ENCODE data around the gene NAV3. TPM values are rescaled to one million over a fixed set of nuclear protein-coding genes. Genes with fewer than 3 reads are reported as not detected.

NAV3 gene
- total RNA-seq, 1 experiment from 2014 or later = 3.0 TPM

- H3K27ac Mint-ChIP-seq = no peak overlapping the region
- H3K56ac ChIP-seq (ENCODE audit: insufficient read length, low read depth, low read length) = no peak overlapping the region
Observed at GRCh38 chr12:78261901-78262300, 431.2 kb downstream of the NAV3 start.

More at GRCh38 chr12:78261901-78262300, 431.2 kb downstream of the NAV3 start:
- TF ChIP-seq CTCF (conservative IDR thresholded peaks at IDR 0.05) = no peak
- H3K36me3 Mint-ChIP-seq (ENCODE audit: insufficient read depth in 1 of 3, low read depth in 3 of 3) = peaks cover 4 to 19% (median 9%) of the 10 kb centered on the region in 3 experiments; a peak in 6 of 7 replicates
- H3K4me3 Mint-ChIP-seq = no peak overlapping the region
- peaks cover 5 to 8% of the 10 kb centered on the region in 2 experiments for H3K4me1 Mint-ChIP-seq
- H2AK5ac ChIP-seq (ENCODE audit: insufficient read length, low read length) = no peak overlapping the region
- no peak overlapping the region for H3K4ac ChIP-seq (ENCODE audit: low read depth, low read length)
- no peak overlapping the region for H2BK12ac ChIP-seq (ENCODE audit: insufficient read length, low read depth, low read length)
- no peak overlapping the region for H2BK20ac ChIP-seq (ENCODE audit: low read depth, low read length, poor library complexity, severe bottlenecking)
- H3K27ac ChIP-seq (ENCODE audit: insufficient read length, low read depth, low read length) = no peak overlapping the region
- H3K4me2 ChIP-seq (ENCODE audit: insufficient read depth, insufficient read length, low read length) = no peak overlapping the region
- no peak overlapping the region for H3T11ph ChIP-seq (ENCODE audit: low read length)
- no peak overlapping the region for H3K14ac ChIP-seq (ENCODE audit: insufficient read depth, low read length)
- H3K79me1 ChIP-seq (ENCODE audit: insufficient read depth, low read depth, low read length, poor library complexity, severe bottlenecking) = no peaks in the 10 kb centered on the region
- no peaks in the 10 kb centered on the region for H3K23me2 ChIP-seq (ENCODE audit: insufficient read length, low read depth, low read length, poor library complexity, severe bottlenecking)
- peaks cover 14 to 16% of the 10 kb centered on the region in 2 experiments for H3K9me3 Mint-ChIP-seq
- H3K9me3 ChIP-seq (ENCODE audit: control insufficient read depth, low read depth, low read length) = peaks cover 12% of the 10 kb centered on the region
- H3K23ac ChIP-seq (ENCODE audit: insufficient read length, low read depth, low read length) = no peak overlapping the region
- no peak for DNase-seq
- H4K5ac ChIP-seq (ENCODE audit: insufficient read length, low read depth, low read length) = no peak overlapping the region
- H3K18ac ChIP-seq (ENCODE audit: insufficient read length, low read depth, low read length) = no peak overlapping the region
- H2BK120ac ChIP-seq (ENCODE audit: low read depth, low read length, poor library complexity, severe bottlenecking) = no peak overlapping the region
- no peaks in the 10 kb centered on the region for H4K20me1 ChIP-seq (ENCODE audit: control insufficient read depth, insufficient read depth, insufficient read length)
- H3K79me2 ChIP-seq (ENCODE audit: insufficient read depth, low read length) = no peaks in the 10 kb centered on the region
- no peak overlapping the region for H4K8ac ChIP-seq (replicated peaks; ENCODE audit: insufficient read length, low read depth, low read length)
- no peaks in the 10 kb centered on the region for H3K27me3 ChIP-seq (ENCODE audit: insufficient read depth, low read length)
- H2AFZ ChIP-seq (ENCODE audit: low read length) = no peak overlapping the region
- no CpG with 5 or more reads among the region's 2 CpGs for WGBS (ENCODE audit: extremely low coverage, insufficient read length, low lambda C conversion rate)
- H2BK15ac ChIP-seq (ENCODE audit: low read depth, low read length) = no peak overlapping the region
- no peak overlapping the region for H3K9ac ChIP-seq (ENCODE audit: extremely low read depth, insufficient read length, low read length)
- H3K27me3 Mint-ChIP-seq (ENCODE audit: low read depth) = no peaks in the 10 kb centered on the region
- no peak overlapping the region for H4K91ac ChIP-seq (ENCODE audit: insufficient read length, low read depth, low read length)
- no peaks in the 10 kb centered on the region for H3K4me1 ChIP-seq (ENCODE audit: insufficient read depth, low read length)
- no peak overlapping the region for H2BK5ac ChIP-seq (ENCODE audit: insufficient read length, low read length)
